WERI-Rb-1 (cell line): ENCODE data around the gene GABRB1.

Experiments used
- DNase-seq: peaks from one replicate; pipeline ENCODE4 v3.0.0-alpha.2; 2020
- H3K27ac ChIP-seq: fragments of 250-450 bp; sonication (Bioruptor Pico); 2 replicates; pipeline ENCODE4 v1.5.1; 2020; ENCODE audit warnings: mild to moderate bottlenecking, moderate library complexity
- H3K27me3 ChIP-seq: fragments of 250-450 bp; sonication (Bioruptor Pico); 2 replicates; pipeline ENCODE4 v1.5.1; 2021; ENCODE audit warnings: mild to moderate bottlenecking, low read depth, moderate library complexity; ENCODE audit not compliant: insufficient read depth, severe bottlenecking
- H3K36me3 ChIP-seq: fragments of 250-450 bp; sonication (Bioruptor Pico); 2 replicates; pipeline ENCODE4 v1.5.1; 2020; ENCODE audit warnings: mild to moderate bottlenecking, moderate library complexity
- H3K4me3 ChIP-seq: 2 replicates; pipeline ENCODE4 v1.5.1; 2011; ENCODE audit warnings: low read depth, mild to moderate bottlenecking, control low read depth, low read length
- H3K9me3 ChIP-seq: fragments of 250-450 bp; sonication (Bioruptor Pico); 2 replicates; pipeline ENCODE4 v1.5.1; 2021; ENCODE audit warnings: mild to moderate bottlenecking, moderate library complexity; ENCODE audit not compliant: severe bottlenecking
- CTCF ChIP-seq: IDR thresholded peaks from 2 replicates; pipeline ENCODE4 v1.5.1; 2011; ENCODE audit warnings: low read depth, mild to moderate bottlenecking, control low read depth, inconsistent platforms, low read length

The GABRB1 gene

GRCh38 chr4:46994007-46994405 lies 37.4 kb upstream of the GABRB1 start:
- no peak for TF ChIP-seq CTCF
- no peak for DNase-seq

GRCh38 chr4:46999566-46999965 lies 31.8 kb upstream of the GABRB1 start:
- Histone ChIP-seq H3K9me3 (no peaks in the 10 kb centered on the region), H3K4me3 (no peak overlapping the region), H3K27me3 (no peaks in the 10 kb centered on the region), H3K36me3 (no peaks in the 10 kb centered on the region), H3K27ac (no peak overlapping the region)
- DNase-seq: no peak
- TF ChIP-seq CTCF: no peak

More at GRCh38 chr4:46994007-46994405, 37.4 kb upstream of the GABRB1 start:
- no peaks in the 10 kb centered on the region for H3K36me3 ChIP-seq
- no peaks in the 10 kb centered on the region for H3K27me3 ChIP-seq
- no peak overlapping the region for H3K4me3 ChIP-seq
- H3K9me3 ChIP-seq: peaks cover 4% of the 10 kb centered on the region
- H3K27ac ChIP-seq: no peak overlapping the region

- H3K36me3 ChIP-seq: no peaks in the 10 kb centered on the region
- TF ChIP-seq CTCF: no peak
- H3K27ac ChIP-seq: no peak overlapping the region
- H3K9me3 ChIP-seq: no peaks in the 10 kb centered on the region
- no peaks in the 10 kb centered on the region for H3K27me3 ChIP-seq
- no peak overlapping the region for H3K4me3 ChIP-seq
- no peak for DNase-seq
Measured at GRCh38 chr4:47000406-47000805, 31.0 kb upstream of the GABRB1 start.

- Histone ChIP-seq H3K27me3 (no peaks in the 10 kb centered on the region), H3K36me3 (no peaks in the 10 kb centered on the region), H3K9me3 (no peaks in the 10 kb centered on the region), H3K27ac (no peak overlapping the region), H3K4me3 (no peak overlapping the region)
- TF ChIP-seq CTCF: no peak
- DNase-seq: no peak
Measured at GRCh38 chr4:47002580-47002979, 28.8 kb upstream of the GABRB1 start.

GRCh38 chr4:47010347-47010911 lies 20.9 kb upstream of the GABRB1 start:
- no peak for DNase-seq
- no peaks in the 10 kb centered on the region for H3K36me3 ChIP-seq
- no peaks in the 10 kb centered on the region for H3K9me3 ChIP-seq
- H3K4me3 ChIP-seq: no peak overlapping the region
- no peak overlapping the region for H3K27ac ChIP-seq
- TF ChIP-seq CTCF: no peak
- no peaks in the 10 kb centered on the region for H3K27me3 ChIP-seq

GRCh38 chr4:47010912-47011446 lies 20.4 kb upstream of the GABRB1 start:
- no peak for TF ChIP-seq CTCF
- Histone ChIP-seq H3K9me3 (no peaks in the 10 kb centered on the region), H3K36me3 (no peaks in the 10 kb centered on the region), H3K4me3 (no peak overlapping the region), H3K27me3 (no peaks in the 10 kb centered on the region), H3K27ac (no peak overlapping the region)
- DNase-seq: no peak
